ENCODE measurements around the gene PCLAF.

- TF ChIP-seq, protein P1, sequence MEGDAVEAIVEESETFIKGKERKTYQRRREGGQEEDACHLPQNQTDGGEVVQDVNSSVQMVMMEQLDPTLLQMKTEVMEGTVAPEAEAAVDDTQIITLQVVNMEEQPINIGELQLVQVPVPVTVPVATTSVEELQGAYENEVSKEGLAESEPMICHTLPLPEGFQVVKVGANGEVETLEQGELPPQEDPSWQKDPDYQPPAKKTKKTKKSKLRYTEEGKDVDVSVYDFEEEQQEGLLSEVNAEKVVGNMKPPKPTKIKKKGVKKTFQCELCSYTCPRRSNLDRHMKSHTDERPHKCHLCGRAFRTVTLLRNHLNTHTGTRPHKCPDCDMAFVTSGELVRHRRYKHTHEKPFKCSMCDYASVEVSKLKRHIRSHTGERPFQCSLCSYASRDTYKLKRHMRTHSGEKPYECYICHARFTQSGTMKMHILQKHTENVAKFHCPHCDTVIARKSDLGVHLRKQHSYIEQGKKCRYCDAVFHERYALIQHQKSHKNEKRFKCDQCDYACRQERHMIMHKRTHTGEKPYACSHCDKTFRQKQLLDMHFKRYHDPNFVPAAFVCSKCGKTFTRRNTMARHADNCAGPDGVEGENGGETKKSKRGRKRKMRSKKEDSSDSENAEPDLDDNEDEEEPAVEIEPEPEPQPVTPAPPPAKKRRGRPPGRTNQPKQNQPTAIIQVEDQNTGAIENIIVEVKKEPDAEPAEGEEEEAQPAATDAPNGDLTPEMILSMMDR (IDR thresholded peaks at IDR 0.05): no peak
- no peak for TF ChIP-seq POLR2A (IDR thresholded peaks at IDR 0.05)
These were observed 30.0 kb downstream of the PCLAF start for GRCh38 chr15:64351265-64351664.

Measured in body of pancreas (tissue), 4 donors.